Esophagus muscularis mucosa (tissue), 4 donors: ENCODE data around the gene MET. TPM values are rescaled to one million over a fixed set of nuclear protein-coding genes. Genes with fewer than 3 reads are reported as not detected.
"Not testable (repeated sequence)": the region's sequence is repeated elsewhere in the genome, so short reads cannot be mapped to it uniquely, and the experiment has no call there.

Source experiments
- DNase-seq: peaks from one replicate; pipeline ENCODE4 v3.0.0-alpha.2; 2017; ENCODE audit errors: extremely low spot score
- H3K27ac ChIP-seq, 4 donors: fragments of 200-600 bp; sonication (generic); replicated peaks in 1 of 4; 1 replicate in 3 of 4; 2 replicates in 1 of 4; pipeline ENCODE4 v1.5.1; 2016 to 2019; ENCODE audit warnings: mild to moderate bottlenecking in 1 of 4
- H3K27me3 ChIP-seq, 4 donors: fragments of 200-600 bp; sonication (generic); one replicate each; pipeline versions ENCODE4 v1.5.1 to v1.6.0; 2016 to 2019
- H3K36me3 ChIP-seq, 4 donors: fragments of 200-600 bp; sonication (generic); one replicate each; pipeline ENCODE4 v1.5.1; 2016 to 2019
- H3K4me1 ChIP-seq, 4 donors: fragments of 200-600 bp; sonication (generic); one replicate each; pipeline ENCODE4 v1.5.1; 2016 to 2019
- H3K4me3 ChIP-seq, 4 donors: fragments of 200-600 bp; sonication (generic); 1 replicate in 2 of 4; 2 replicates in 2 of 4; pipeline ENCODE4 v1.5.1; 2016 to 2019; ENCODE audit warnings: mild to moderate bottlenecking in 4 of 4, moderate library complexity in 1 of 4
- H3K9me3 ChIP-seq, 4 donors: fragments of 200-600 bp; sonication (generic); 1 replicate in 3 of 4; 2 replicates in 1 of 4; pipeline ENCODE4 v1.5.1; 2016 to 2019
- EP300 ChIP-seq: sonication (generic); formaldehyde crosslinking; IDR thresholded peaks from one replicate; pipeline ENCODE4 v1.6.1; 2017; ENCODE audit warnings: antibody characterized with exemption
- POLR2A ChIP-seq: fragments of 450-650 bp; IDR thresholded peaks from one replicate; pipeline ENCODE4 v1.6.1; 2017; ENCODE audit warnings: antibody characterized with exemption, moderate library complexity, mild to moderate bottlenecking, low read depth
- POLR2AphosphoS5 ChIP-seq, 2 donors: sonication (generic); formaldehyde crosslinking; IDR thresholded peaks; one replicate each; pipeline ENCODE4 v1.6.1; 2017; ENCODE audit warnings: antibody characterized with exemption in 2 of 2
- WGBS: methylation state at CpG from one replicate; pipeline ENCODE4 v1.1.5; 2018; 5-methylcytosine and 5-hydroxymethylcytosine counted together
- intact Hi-C: fragments of 100-400 bp; cut with DNase I; formaldehyde crosslinking; loops from one replicate; pipeline ENCODE4 v1.15.1; 2023
- total RNA-seq, 4 donors: library from RNA; depleted of rRNA; stranded (reverse); fragments of >200 nt; gene quantifications; one replicate each; pipeline versions ENCODE4 v1.1.0 to v1.2.1, GENCODE V29; 2016
- TF ChIP-seq, protein P1 (sequence below), 3 experiments: fragments of 200-600 bp in 2 of 3; fragments of 450-650 bp in 1 of 3; sonication (generic) in 2 of 3; IDR thresholded peaks; one replicate each; pipeline ENCODE4 v1.5.1; 2017 to 2019; ENCODE audit warnings: antibody characterized with exemption in 3 of 3, mild to moderate bottlenecking in 2 of 3, moderate library complexity in 1 of 3

Gene MET
- total RNA-seq, 4 donors from 2014 or later = 12.0 to 27.2 (median 15.7) TPM

DNA sequence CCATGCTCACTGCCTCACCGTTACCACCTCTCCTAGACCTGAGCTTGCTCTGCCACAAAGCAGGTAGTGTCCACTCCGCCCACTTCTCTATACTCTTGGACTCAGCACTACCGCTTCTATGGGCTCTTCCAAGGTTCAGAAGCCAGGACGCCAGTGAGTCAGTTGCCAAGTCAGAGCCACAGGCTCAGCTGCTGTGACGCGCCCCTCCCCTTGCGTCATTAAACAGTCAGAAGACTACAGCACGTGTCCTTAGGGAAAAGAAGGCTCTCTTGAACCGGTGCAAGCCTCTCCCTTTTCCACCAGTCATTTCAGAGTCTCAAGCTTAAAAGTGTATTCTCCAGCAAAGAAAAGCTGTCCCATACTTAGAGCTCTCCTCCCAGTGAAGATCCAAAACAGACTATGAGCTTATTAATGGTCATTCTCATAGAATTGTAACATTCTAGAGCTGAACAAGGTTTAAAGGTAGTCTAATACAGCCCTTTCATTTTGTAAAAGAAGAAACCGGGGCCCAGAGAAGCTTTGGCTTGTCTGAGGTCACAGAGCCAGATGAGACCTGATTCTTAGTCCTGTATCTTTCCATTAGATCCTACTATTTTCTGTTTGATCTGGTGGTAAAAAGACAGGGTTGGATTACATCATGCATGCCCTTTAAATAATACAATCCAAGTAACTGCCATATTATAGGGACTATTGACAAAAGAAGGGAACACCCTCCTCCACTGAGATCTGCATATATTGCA, 40.9 kb upstream of the MET start:
- no peak overlapping the region for H3K27ac ChIP-seq
- H3K4me3 ChIP-seq = no peak overlapping the region
- DNase-seq = no peak
- H3K9me3 ChIP-seq = no peaks in the 10 kb centered on the region
- H3K4me1 ChIP-seq = peaks cover 12 to 30% (median 22%) of the 10 kb centered on the region in 4 donors
- no peaks in the 10 kb centered on the region for H3K36me3 ChIP-seq
- no peaks in the 10 kb centered on the region for H3K27me3 ChIP-seq
- intact Hi-C loops = no loop called here
- TF ChIP-seq, protein P1, sequence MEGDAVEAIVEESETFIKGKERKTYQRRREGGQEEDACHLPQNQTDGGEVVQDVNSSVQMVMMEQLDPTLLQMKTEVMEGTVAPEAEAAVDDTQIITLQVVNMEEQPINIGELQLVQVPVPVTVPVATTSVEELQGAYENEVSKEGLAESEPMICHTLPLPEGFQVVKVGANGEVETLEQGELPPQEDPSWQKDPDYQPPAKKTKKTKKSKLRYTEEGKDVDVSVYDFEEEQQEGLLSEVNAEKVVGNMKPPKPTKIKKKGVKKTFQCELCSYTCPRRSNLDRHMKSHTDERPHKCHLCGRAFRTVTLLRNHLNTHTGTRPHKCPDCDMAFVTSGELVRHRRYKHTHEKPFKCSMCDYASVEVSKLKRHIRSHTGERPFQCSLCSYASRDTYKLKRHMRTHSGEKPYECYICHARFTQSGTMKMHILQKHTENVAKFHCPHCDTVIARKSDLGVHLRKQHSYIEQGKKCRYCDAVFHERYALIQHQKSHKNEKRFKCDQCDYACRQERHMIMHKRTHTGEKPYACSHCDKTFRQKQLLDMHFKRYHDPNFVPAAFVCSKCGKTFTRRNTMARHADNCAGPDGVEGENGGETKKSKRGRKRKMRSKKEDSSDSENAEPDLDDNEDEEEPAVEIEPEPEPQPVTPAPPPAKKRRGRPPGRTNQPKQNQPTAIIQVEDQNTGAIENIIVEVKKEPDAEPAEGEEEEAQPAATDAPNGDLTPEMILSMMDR (IDR thresholded peaks at IDR 0.05) = no peak
- no peak for TF ChIP-seq EP300
- no peak for TF ChIP-seq POLR2A
- TF ChIP-seq POLR2AphosphoS5 (IDR thresholded peaks at IDR 0.05) = no peak
- 76% methylated on average over 10 of the region's 10 CpGs for WGBS

DNA sequence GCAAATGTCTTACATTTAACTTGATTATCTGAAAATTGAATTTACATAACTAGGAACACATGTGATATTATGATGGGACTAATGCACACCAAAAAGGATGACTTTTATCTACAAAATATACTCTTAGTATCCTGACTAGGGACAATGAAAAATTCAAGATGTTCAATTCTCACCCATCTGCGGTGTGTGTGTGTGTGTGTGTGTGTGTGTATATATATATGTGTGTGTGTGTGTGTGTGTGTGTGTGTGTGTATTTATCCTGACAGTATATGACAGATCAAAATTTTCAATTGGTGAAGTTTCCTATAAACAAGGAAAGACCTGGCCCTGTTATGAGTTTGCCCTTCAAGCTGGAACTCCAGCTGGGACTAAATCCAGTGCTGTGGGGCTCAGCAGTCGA, 40.3 kb upstream of the MET start:
- H3K4me3 ChIP-seq = no peak overlapping the region
- no peak overlapping the region for H3K27ac ChIP-seq
- no peaks in the 10 kb centered on the region for H3K27me3 ChIP-seq
- no peak for TF ChIP-seq POLR2AphosphoS5 (IDR thresholded peaks at IDR 0.05)
- no peak for TF ChIP-seq EP300
- no peak for TF ChIP-seq POLR2A
- TF ChIP-seq, protein P1 (IDR thresholded peaks at IDR 0.05) = no peak
- peaks cover 12 to 30% (median 22%) of the 10 kb centered on the region in 4 donors for H3K4me1 ChIP-seq
- DNase-seq = no peak
- 70% methylated on average over 2 of the region's 2 CpGs for WGBS
- no peaks in the 10 kb centered on the region for H3K36me3 ChIP-seq
- intact Hi-C loops = no loop called here
- no peaks in the 10 kb centered on the region for H3K9me3 ChIP-seq

DNA sequence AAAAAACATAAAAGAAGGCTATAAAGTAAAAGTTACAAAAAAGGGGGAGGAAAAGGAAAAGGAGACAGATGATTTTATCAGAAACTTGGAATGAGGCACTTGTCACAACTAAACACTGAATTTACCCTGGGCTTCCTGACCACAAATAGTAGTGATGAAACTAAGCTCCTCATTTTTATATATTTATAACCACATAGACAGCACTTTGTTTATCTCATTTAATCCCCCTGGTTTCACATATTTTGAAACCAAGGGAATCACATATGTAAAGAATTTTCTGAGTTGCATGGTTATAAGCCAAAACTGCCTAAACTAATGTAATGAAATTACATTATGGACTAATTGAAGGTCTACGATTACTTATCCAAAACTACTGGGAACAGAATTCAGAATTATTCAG, 39.6 kb upstream of the MET start:
- Histone ChIP-seq H3K27ac (no peak overlapping the region), H3K36me3 (no peaks in the 10 kb centered on the region), H3K4me3 (no peak overlapping the region), H3K4me1 (peaks cover 12 to 30% (median 22%) of the 10 kb centered on the region in 4 donors), H3K27me3 (no peaks in the 10 kb centered on the region), H3K9me3 (no peaks in the 10 kb centered on the region)
- intact Hi-C loops = no loop called here
- 86% methylated on average over 1 of the region's 1 CpG for WGBS
- DNase-seq = no peak
- TF ChIP-seq EP300 = no peak
- TF ChIP-seq, protein P1 (IDR thresholded peaks at IDR 0.05) = no peak
- no peak for TF ChIP-seq POLR2A
- TF ChIP-seq POLR2AphosphoS5 (IDR thresholded peaks at IDR 0.05) = no peak

GRCh38 chr7:116633131-116633988, 38.6 kb upstream of the MET start:
- TF ChIP-seq POLR2AphosphoS5 (IDR thresholded peaks at IDR 0.05) (peak in 1 of 2 donors; percentile 30), POLR2A (no peak)
- Histone ChIP-seq H3K9me3 (no peaks in the 10 kb centered on the region), H3K27me3 (no peaks in the 10 kb centered on the region), H3K4me3 (no peak overlapping the region), H3K4me1 (peaks cover 12 to 25% (median 16%) of the 10 kb centered on the region in 4 donors), H3K27ac (peak overlapping the region in 2 of 4 donors; percentile 6 to 16), H3K36me3 (no peaks in the 10 kb centered on the region)
- WGBS = 83% methylated on average over 13 of the region's 13 CpGs
- intact Hi-C loops = no loop called here
- no peak for DNase-seq

- Histone ChIP-seq H3K4me3 (no peak overlapping the region), H3K27me3 (no peaks in the 10 kb centered on the region), H3K27ac (no peak overlapping the region), H3K4me1 (peaks cover 0 to 7% (median 0%) of the 10 kb centered on the region in 4 donors), H3K36me3 (no peaks in the 10 kb centered on the region), H3K9me3 (no peaks in the 10 kb centered on the region)
- intact Hi-C loops = no loop called here
- TF ChIP-seq POLR2AphosphoS5 (IDR thresholded peaks at IDR 0.05) = no peak
- TF ChIP-seq, protein P1 (IDR thresholded peaks at IDR 0.05) = no peak
- no peak for TF ChIP-seq EP300
- TF ChIP-seq POLR2A = no peak
- 83% methylated on average over 4 of the region's 4 CpGs for WGBS
- DNase-seq = no peak
Observed at GRCh38 chr7:116636997-116637396, 35.0 kb upstream of the MET start.

- H3K36me3 ChIP-seq, H3K4me3 ChIP-seq, DNase-seq, H3K9me3 ChIP-seq, H3K27ac ChIP-seq, H3K4me1 ChIP-seq, H3K27me3 ChIP-seq, intact Hi-C loops: not testable (repeated sequence)
- WGBS = 89% methylated on average over 22 of the region's 29 CpGs
Observed at GRCh38 chr7:116638592-116638991, 33.4 kb upstream of the MET start.
